GM12891 (cell line): Measurements from ENCODE around the gene AHDC1.

Experiments used
- PAX5 ChIP-seq: IDR thresholded peaks from 2 replicates; pipeline ENCODE4 v1.6.1; 2011; ENCODE audit warnings: low read length, moderate library complexity, mild to moderate bottlenecking; ENCODE audit not compliant: insufficient read depth, severe bottlenecking
- POLR2A ChIP-seq: IDR thresholded peaks from 2 replicates; pipeline ENCODE4 v1.6.1; 2011; ENCODE audit warnings: low read depth, low read length, control low read depth
- POLR2AphosphoS5 ChIP-seq: IDR thresholded peaks from 2 replicates; pipeline ENCODE4 v1.6.1; 2011; ENCODE audit warnings: low read depth, low read length, control low read depth
- POU2F2 ChIP-seq: IDR thresholded peaks from 2 replicates; pipeline ENCODE4 v1.6.1; 2011; ENCODE audit warnings: low read depth, mild to moderate bottlenecking, control low read depth, low read length, moderate library complexity
- TAF1 ChIP-seq: IDR thresholded peaks from 2 replicates; pipeline ENCODE4 v1.6.1; 2011; ENCODE audit warnings: low read depth, low read length, control low read depth

DNA sequence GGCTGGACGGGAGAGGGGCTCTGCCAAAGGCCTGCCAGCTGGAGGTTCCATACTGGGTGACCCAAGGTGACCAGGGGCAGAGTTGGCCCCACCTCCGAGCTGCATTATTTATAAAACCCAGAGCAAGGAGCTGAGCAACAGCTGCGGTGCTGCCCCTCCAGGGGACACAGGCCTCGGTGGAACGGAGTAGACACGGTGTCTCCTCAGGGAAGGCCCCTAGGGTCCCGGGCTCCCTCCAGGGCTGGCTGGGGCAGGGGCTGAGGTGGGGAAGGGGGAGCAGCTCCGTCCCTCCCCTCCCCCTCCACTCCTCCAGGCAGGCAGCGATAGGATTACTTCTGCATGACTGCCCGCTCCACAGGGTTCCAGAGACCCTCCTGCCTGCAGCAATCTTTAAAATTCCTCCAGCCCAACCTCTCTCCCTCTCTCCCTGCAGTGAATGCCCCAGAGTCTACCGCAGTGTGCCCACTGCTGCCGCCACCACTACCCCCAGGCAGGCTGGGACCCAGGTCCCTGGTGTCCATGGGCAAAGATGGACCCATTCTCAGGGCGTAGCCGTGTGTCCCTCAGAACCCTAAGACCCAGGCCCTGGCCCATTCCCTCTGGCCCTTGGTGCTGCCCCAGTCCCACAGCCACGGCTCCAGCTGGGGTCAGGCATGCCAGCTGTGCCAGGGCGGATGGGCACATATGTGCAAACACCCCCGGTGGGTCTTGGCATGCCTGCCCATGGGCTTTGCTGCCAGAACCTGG, 10.8 kb downstream of the AHDC1 start:
- TF ChIP-seq POLR2AphosphoS5 = no peak
- TF ChIP-seq POLR2A = no peak
- no peak for TF ChIP-seq TAF1
- no peak for TF ChIP-seq POU2F2
- TF ChIP-seq PAX5 = no peak
